ENCODE results near the gene STXBP5L. TPM values are rescaled to one million over a fixed set of nuclear protein-coding genes. Genes with fewer than 3 reads are reported as not detected.
"Not testable (repeated sequence)": the region's sequence is repeated elsewhere in the genome, so short reads cannot be mapped to it uniquely, and the experiment has no call there.

Gene STXBP5L
- total and polyA plus RNA-seq, 7 donors = under 0.01 to 0.01 TPM; not detected in 5

- intact Hi-C loops (cut with DNase I) = no loop called here
- Histone ChIP-seq H3K36me3 (ENCODE audit: insufficient read depth in 1 of 2, low read depth in 1 of 2) (no peaks in the 10 kb centered on the region), H3K27me3 (ENCODE audit: insufficient read depth in 3 of 3, low read length in 2 of 3) (no peaks in the 10 kb centered on the region), H3K4me1 (no peaks in the 10 kb centered on the region), H3K27ac (no peak overlapping the region), H3K9me3 (no peaks in the 10 kb centered on the region), H3K4me3 (no peak overlapping the region)
- no peak for DNase-seq
- TF ChIP-seq CTCF (IDR thresholded peaks at IDR 0.05) = no peak
- ATAC-seq = no peak
These were observed 416.3 kb downstream of the STXBP5L start for GRCh38 chr3:121324320-121324719.

GRCh38 chr3:121330118-121330517 lies 422.1 kb downstream of the STXBP5L start:
- 56 to 86% (median 84%) methylated on average over 1 of the region's 1 CpG for WGBS, 3 donors
- no peak for TF ChIP-seq CTCF (IDR thresholded peaks at IDR 0.05)
- intact Hi-C loops (cut with DNase I) = no loop called here
- Histone ChIP-seq H3K36me3 (ENCODE audit: insufficient read depth in 1 of 2, low read depth in 1 of 2) (no peaks in the 10 kb centered on the region), H3K27ac (no peak overlapping the region), H3K4me3 (no peak overlapping the region), H3K27me3 (ENCODE audit: insufficient read depth in 3 of 3, low read length in 2 of 3) (no peaks in the 10 kb centered on the region), H3K9me3 (no peaks in the 10 kb centered on the region), H3K4me1 (no peaks in the 10 kb centered on the region)
- DNase-seq (no peak), ATAC-seq (no peak)

- Histone ChIP-seq H3K27me3 (ENCODE audit: insufficient read depth in 3 of 3, low read length in 2 of 3) (no peaks in the 10 kb centered on the region), H3K36me3 (ENCODE audit: insufficient read depth in 1 of 2, low read depth in 1 of 2) (no peaks in the 10 kb centered on the region), H3K9me3 (no peaks in the 10 kb centered on the region), H3K27ac (no peak overlapping the region), H3K4me1 (no peaks in the 10 kb centered on the region), H3K4me3 (no peak overlapping the region)
- no peak for DNase-seq
- intact Hi-C loops (cut with DNase I) = no loop called here
- WGBS, 3 donors = 45 to 68% (median 56%) methylated on average over 4 of the region's 4 CpGs
- TF ChIP-seq CTCF (IDR thresholded peaks at IDR 0.05) = no peak
- peak in 2 of 4 donors; percentile 62 to 64 for ATAC-seq
These were observed 422.6 kb downstream of the STXBP5L start for GRCh38 chr3:121330634-121331033.

GRCh38 chr3:121355960-121356359 lies 448.0 kb downstream of the STXBP5L start:
- DNase-seq; H3K4me1 ChIP-seq; ATAC-seq; H3K9me3 ChIP-seq; H3K27me3 ChIP-seq (ENCODE audit: insufficient read depth in 3 of 3, low read length in 2 of 3); intact Hi-C loops (cut with DNase I); H3K4me3 ChIP-seq; H3K36me3 ChIP-seq (ENCODE audit: insufficient read depth in 1 of 2, low read depth in 1 of 2); H3K27ac ChIP-seq: not testable (repeated sequence)
- 83 to 89% (median 88%) methylated on average over 5 of the region's 5 CpGs for WGBS, 3 donors

GRCh38 chr3:121362035-121362734 lies 454.2 kb downstream of the STXBP5L start:
- Histone ChIP-seq H3K27ac (no peak overlapping the region), H3K9me3 (no peaks in the 10 kb centered on the region), H3K4me3 (no peak overlapping the region), H3K36me3 (ENCODE audit: insufficient read depth in 1 of 2, low read depth in 1 of 2) (no peaks in the 10 kb centered on the region), H3K4me1 (no peaks in the 10 kb centered on the region), H3K27me3 (ENCODE audit: insufficient read depth in 3 of 3, low read length in 2 of 3) (no peaks in the 10 kb centered on the region)
- no peak for TF ChIP-seq CTCF (IDR thresholded peaks at IDR 0.05)
- 62 to 66% (median 62%) methylated on average over 2 of the region's 2 CpGs for WGBS, 3 donors
- peak in 3 of 4 donors; percentile 39 to 80 (median 54) for ATAC-seq
- intact Hi-C loops (cut with DNase I) = no loop called here
- no peak for DNase-seq

GRCh38 chr3:121388308-121388707 lies 480.3 kb downstream of the STXBP5L start:
- H3K36me3 ChIP-seq (ENCODE audit: insufficient read depth in 1 of 2, low read depth in 1 of 2); H3K9me3 ChIP-seq; DNase-seq; ATAC-seq; intact Hi-C loops (cut with DNase I); H3K27ac ChIP-seq; H3K27me3 ChIP-seq (ENCODE audit: insufficient read depth in 3 of 3, low read length in 2 of 3); H3K4me1 ChIP-seq; H3K4me3 ChIP-seq: not testable (repeated sequence)
- WGBS, 3 donors = 71 to 80% (median 76%) methylated on average over 3 of the region's 3 CpGs

- H3K27ac ChIP-seq; H3K36me3 ChIP-seq (ENCODE audit: insufficient read depth in 1 of 2, low read depth in 1 of 2); DNase-seq; H3K27me3 ChIP-seq (ENCODE audit: insufficient read depth in 3 of 3, low read length in 2 of 3); H3K4me3 ChIP-seq; H3K4me1 ChIP-seq; intact Hi-C loops (cut with DNase I); ATAC-seq; H3K9me3 ChIP-seq: not testable (repeated sequence)
- 34% methylated on average over 1 of the region's 1 CpG; no CpG with 5 or more reads in 2 of the 3 donors for WGBS, 3 donors
These were observed 488.0 kb downstream of the STXBP5L start for GRCh38 chr3:121395967-121396366.

- H3K27me3 ChIP-seq (ENCODE audit: insufficient read depth in 3 of 3, low read length in 2 of 3); intact Hi-C loops (cut with DNase I); DNase-seq; H3K27ac ChIP-seq; H3K4me3 ChIP-seq; H3K36me3 ChIP-seq (ENCODE audit: insufficient read depth in 1 of 2, low read depth in 1 of 2); H3K9me3 ChIP-seq; ATAC-seq; H3K4me1 ChIP-seq: not testable (repeated sequence)
- WGBS, 3 donors = 72 to 79% (median 75%) methylated on average over 8 of the region's 8 CpGs
These were observed 490.0 kb downstream of the STXBP5L start for GRCh38 chr3:121398051-121398450.

Measured in psoas muscle (tissue), 8 donors.